GM18951 (cell line): ENCODE results near the gene CACNB3.

Source experiments
- POLR2A ChIP-seq: IDR thresholded peaks from 4 replicates; pipeline ENCODE4 v1.6.1; 2011; ENCODE audit warnings: mild to moderate bottlenecking; ENCODE audit not compliant: insufficient read length, insufficient read depth; ENCODE audit errors: extremely low read depth
- in situ Hi-C: fragments of 300-500 bp; cut with MboI; formaldehyde crosslinking; loops from one replicate; pipeline ENCODE4 v1.12.0; 2022; ENCODE audit warnings: low sequenced_read_pairs, mixed read lengths, inconsistent platforms; ENCODE audit not compliant: unreplicated experiment

The CACNB3 gene

DNA sequence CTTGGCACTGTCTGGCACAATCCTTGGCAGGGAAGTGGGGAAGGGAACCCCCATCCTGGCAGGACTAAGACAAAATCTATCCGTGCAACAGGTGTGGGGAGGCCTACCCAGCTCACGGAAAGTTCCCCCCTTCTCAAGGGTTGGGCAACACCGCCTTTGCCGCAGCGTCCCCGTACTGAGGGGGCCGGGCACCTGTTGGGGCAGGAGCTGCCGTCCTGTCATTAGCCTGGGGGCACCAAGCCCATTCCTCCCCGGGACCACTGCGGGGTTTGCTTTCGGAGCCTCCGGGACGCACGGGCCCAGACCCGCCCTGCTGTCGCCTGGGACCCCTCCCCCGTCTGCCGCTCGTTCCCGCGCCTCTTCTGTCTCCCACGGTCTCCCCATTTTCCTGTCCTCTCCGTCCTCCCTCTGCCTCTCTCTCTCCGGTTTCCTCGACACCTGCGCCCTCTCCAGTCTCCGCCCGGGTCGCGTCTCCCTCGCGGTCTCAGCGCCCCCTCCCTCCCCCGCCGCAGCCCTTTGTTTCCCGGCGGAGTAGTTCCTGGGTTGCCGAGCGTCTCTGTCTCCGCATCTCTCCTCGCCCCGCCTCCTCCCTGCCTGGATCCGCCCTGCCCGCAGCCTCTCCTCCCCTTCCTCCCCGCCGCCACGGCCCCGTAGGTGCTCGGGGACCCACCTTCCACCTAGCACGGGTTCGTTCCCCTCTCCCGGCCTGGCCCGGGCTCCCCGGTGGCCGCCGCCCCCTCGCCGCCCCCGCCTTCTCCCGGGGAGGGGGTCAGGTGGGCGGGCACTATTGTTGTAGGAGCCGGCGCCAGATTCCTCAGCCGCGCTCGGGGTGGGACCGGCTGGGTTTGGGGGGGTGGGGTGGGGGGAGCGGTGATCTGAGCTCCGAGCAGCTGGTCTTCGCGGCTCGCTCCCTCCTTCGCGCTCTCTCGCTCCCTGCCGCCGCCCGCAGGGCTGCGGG is at the start of gene CACNB3:
Gene CACNB3, plus strand, starts transcription at position 624 of the 958 bp plus-strand sequence. CDS start 434 bp downstream, outside the sequence.
- in situ Hi-C loops, result no loop called here
- peak; percentile 32 for TF ChIP-seq POLR2A

DNA sequence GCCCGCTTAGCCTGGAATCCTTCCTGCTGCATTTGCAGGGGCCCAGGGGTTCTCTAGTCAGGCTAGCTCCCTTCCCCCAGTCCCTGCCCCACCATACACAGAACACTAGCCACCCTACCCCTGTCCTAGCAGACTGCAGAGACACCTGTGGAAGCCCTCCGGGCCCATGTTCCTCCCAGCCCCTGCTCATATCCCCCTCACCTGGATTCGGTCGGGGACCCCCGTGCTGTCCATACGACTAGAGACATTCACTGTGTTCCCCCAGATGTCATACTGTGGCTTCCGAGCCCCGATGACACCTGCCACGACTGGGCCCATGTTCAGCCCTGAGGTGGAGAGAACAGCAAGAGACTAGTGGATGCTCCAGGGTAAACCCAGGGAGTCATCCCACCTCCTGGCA is 49.6 kb upstream of the CACNB3 start:
- in situ Hi-C loops, result no loop called here
- TF ChIP-seq POLR2A, result no peak

DNA sequence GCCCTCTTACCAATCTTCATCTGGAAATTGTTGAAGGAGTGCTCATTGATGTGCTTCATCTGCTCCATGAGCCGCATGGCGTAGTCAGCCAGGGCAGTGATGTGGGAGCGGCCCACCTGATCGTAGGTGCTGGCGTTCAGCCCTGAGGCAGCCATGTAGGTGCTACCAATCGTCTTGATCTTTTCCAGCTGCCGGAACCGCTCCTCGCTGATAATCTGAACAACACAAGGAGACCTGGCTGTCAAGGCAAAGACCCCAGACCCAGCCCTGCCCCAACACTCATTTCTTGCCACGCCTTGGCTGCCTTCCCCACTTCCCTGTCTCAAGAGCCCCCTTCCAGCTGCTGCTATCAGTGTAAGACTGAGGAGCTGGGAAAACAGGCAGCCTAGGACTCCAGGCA is 47.5 kb upstream of the CACNB3 start:
- in situ Hi-C loops, result no loop called here

DNA sequence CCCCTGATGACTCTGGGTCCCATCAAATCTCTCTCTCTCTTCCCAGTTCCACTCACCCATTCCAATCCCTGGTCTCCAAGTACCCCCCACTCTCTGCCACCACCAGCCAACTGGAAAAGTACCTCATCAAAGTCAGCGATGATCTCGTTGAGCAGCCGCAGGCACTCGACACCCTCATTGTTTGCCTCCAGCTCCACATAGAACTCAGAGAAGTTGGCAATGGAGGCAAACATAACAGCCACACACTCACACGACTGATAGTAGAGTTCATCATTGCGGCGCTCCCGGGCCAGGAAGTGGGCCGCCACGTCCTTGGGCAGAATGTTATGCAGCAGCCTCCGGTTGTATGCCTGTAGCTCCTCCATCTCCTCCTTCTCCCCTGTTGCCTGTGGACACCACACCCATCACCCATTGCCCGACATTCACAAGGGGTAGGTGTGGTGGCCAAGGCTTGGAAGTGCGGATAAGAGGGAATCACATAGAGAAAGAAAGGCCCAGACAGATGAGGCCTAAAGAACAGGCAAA is 46.6 kb upstream of the CACNB3 start:
- TF ChIP-seq POLR2A, result no peak
- in situ Hi-C loops, result no loop called here

More for the DNA sequence above, 47.5 kb upstream of the CACNB3 start:
- no peak for TF ChIP-seq POLR2A

DNA sequence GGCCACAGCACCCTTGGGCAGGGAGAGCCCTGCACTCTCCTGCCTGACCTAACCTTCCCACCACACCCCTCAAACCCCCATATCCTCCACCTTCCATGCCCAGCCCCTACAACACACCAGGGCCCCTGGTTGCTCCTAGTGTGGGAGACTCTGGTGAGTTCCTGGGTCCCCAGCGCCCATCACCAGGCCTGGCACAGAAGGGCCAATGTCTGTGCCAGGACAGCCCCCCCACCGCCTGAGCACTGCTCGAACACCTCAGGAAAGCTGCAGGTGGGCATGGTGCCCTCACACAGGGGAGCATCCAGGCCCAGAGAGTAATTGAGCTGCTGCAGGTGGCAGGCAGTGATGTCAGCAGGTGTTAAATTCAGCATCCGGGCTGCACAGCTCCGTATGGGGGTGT is 44.6 kb upstream of the CACNB3 start:
- in situ Hi-C loops, result no loop called here
- no peak for TF ChIP-seq POLR2A

DNA sequence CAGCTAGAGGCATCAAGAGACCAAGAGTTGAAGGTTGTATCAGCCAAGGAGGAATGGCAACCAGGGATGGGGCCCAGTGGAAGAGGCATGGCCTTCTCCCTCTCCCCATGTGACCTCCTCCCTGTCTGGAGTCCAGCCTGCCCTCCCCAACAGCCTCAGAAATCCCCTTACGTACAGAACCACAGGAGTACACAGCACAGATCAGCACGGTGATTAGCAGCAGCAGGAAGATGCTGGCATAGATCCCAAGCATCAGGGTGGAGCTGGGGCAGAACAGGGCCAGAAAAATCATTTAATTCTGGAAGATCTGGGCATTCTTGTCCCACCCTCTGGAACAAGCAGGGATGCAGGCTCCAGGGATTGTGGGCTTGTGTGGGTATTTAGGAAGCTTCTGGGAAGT is 43.8 kb upstream of the CACNB3 start:
- in situ Hi-C loops, result no loop called here
- TF ChIP-seq POLR2A, result no peak

DNA sequence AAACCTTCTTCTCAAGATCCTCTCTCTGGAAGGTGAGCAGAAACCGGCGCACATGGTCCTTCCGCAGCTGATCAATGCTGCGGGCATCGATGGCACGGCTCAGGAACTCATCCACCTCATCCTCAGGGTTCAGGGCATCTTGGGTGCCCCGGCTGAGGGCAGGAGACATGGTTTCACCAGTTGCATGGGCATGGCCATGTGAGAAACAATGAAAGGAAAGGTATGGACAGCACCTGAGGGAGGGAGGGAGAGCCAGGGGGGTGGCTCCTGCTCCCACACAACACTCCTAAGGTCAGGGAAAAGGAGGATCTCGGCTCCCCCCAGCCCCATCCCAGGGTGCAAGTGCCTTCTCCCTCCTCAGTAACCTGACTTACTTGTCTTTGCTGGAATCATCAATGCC is 43.0 kb upstream of the CACNB3 start:
- no peak for TF ChIP-seq POLR2A
- in situ Hi-C loops, result no loop called here

DNA sequence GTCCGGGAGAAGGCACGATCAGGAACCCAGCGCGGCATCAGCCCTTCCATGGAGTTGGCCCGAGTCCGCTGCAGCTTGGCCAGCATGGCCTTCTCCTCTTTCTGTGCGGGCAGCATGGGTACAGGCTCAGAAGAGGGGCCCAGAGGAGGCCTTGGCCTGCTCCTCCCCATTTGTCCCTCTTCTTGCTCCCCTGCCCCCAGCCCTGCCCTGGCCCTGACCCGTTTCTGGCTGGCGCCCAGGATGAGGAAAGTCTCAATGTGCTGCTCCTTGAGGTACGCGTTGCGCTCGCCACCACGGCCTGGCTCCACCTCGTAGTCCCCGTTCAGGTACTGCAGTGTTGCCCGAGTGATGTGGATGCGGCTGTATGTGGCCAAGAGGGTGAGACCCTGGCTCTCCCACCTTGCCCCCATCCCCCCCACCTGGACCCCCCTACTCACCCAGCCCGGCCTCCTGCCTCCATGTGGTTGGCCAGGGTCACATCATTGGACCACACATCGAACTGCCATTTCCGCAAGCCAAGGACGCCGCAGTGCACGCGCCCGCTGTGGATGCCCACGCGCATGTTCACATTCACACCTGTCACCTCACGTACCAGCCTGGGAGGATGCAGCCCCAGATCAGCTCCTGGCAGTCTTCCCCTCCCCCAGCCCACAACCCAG is 42.2 kb upstream of the CACNB3 start:
- no peak for TF ChIP-seq POLR2A
- in situ Hi-C loops, result no loop called here

DNA sequence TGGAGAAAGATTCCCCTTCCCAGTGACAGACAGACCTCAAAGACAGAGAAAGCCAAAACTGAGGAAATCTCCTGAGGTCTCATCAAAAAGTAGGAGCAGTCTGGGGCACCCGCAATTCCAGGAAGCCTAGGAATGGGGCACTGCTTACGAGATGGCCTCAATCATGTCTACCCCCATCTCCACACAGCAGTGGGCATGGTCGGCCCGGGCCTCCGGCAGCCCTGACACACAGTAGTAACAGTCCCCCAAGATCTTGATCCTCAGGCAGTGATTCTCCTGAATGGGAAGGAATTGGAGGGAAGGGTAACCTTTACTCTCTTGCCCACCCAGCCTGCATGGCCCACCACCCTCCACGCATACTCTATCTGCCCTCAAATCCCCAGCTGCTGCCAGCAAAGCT is 41.3 kb upstream of the CACNB3 start:
- TF ChIP-seq POLR2A, result no peak

DNA sequence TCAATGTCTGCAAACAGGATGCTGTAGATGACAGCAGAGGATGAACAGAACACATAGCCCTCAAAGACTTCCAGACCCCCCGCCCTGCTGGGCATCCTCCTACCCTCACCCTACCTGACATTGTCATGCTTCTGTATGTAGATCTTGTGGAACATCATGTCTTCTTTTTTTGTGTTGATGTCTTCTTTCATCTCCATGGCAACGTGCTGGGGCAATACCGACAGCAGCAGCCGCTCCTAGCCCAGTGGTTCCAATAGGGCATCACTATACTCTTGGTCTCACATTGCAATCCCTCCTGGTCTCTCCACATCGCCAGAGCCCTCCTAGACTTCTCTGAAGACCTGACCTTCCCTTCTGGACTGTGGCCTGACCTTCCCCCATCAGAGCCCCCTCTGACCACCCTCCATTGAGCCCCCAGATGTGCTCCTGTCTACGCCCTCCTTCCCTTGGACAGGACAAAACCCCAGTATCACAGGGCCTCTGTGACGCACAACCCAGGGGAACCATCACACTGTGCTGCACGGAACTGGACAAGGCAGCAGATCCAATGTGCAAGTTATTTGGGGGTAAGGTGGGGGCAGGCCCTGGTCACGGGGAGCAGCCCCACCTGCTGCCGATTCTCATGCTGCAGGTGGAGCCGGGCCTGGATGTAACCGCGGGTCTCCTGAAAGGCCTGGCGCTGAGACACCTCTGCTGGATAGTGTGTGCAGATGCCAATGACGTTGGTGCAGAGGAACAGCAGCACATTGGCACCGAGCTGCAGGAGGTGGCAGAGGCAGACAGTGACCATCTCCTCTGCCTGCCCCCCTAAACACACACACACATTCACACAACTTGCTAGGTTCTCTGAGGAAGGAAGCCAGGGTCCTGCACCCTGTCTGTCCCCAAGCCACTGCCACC is 40.5 kb upstream of the CACNB3 start:
- in situ Hi-C loops, result no loop called here
- TF ChIP-seq POLR2A, result no peak

More for the DNA sequence above, 41.3 kb upstream of the CACNB3 start:
- in situ Hi-C loops, result no loop called here

DNA sequence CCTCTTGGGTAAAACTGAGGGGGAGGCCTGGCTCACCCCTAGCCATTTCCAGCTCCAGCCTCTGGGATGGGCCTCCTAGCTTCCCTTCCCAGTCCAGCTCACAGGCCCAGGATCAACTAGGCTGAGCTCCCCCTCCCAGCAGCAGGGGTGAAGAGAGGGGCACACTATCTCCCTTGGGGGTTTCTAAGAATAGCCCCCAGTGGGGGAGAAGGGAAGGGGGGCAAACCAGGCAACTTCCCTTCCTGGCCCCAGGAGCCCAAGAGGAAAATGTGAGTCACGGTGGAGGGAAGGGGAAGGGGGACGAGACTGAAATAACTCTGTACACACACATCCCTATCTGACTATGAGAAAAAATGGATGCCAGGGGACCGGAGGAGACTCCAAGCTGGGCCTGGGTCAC is 38.4 kb upstream of the CACNB3 start:
- in situ Hi-C loops, result no loop called here
- no peak for TF ChIP-seq POLR2A

DNA sequence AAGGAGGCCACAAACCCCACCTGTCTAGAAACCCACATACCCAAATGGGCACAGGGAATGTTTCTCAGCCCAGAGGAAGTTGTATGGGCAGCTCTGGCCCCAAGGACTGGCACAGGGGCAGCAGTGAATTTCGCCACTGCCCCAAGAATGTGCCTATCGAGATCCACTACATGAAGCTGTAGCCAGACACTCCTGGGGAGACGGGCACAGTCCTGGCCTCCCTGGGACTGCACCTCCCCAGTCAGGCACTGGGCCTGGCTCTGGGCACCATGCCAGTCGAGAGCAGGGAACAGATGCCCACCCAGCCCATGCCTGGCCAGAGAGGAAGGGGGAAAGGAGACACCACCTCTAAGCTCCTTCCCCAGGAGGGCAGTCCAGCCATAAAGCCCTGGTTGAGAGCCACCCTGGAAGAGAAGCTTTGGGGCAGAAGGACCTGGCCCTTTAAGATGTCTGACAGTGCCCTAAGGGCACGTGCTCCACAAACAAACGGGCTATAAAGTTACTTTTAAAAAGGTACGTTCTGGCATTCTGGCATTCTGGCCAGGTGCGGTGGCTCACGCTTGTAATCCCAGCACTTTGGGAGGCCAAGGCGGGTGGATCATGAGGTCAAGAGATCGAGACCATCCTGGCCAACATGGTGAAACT is 37.8 kb upstream of the CACNB3 start:
- no peak for TF ChIP-seq POLR2A
- in situ Hi-C loops, result no loop called here
